OCI-LY7 (cell line): ENCODE measurements around the gene TMPRSS4. TPM values are rescaled to one million over a fixed set of nuclear protein-coding genes. Genes with fewer than 3 reads are reported as not detected.

Experiments
- BruUV-seq: library from RNA; stranded (reverse); fragments of 400-500 nt; replicated peaks from 2 replicates; lab custom pipeline; 2021; lab: Mats Ljungman, UMichigan
- CTCF ChIA-PET: fragments of 300-600 bp; sonication (Branson Sonifier 250); formaldehyde crosslinking; loops from one replicate; lab custom pipeline; 2022; ENCODE audit warnings: antibody characterized with exemption; ENCODE audit not compliant: unreplicated experiment; lab: Charles Lee
- POLR2A ChIA-PET: fragments of 300-600 bp; sonication (Branson Sonifier 250); formaldehyde crosslinking; loops from one replicate; lab custom pipeline; 2022; ENCODE audit warnings: antibody characterized with exemption; lab: Charles Lee
- DNase-seq: peaks from one replicate; pipeline ENCODE4 v3.0.0-alpha.2; 2015; ENCODE audit warnings: low spot score
- H2AFZ ChIP-seq: fragments of 200-600 bp; sonication (generic), shearing (Covaris generic); 2 replicates; pipeline ENCODE4 v1.6.1; 2014; ENCODE audit warnings: mild to moderate bottlenecking, antibody characterized with exemption, low read length, moderate library complexity
- H3K27ac ChIP-seq: fragments of 200-600 bp; sonication (generic); 2 replicates; pipeline ENCODE4 v1.5.1; 2014; ENCODE audit warnings: mixed run types, low read depth, mild to moderate bottlenecking, moderate library complexity, low read length, inconsistent platforms; ENCODE audit not compliant: poor library complexity, severe bottlenecking
- H3K36me3 ChIP-seq: fragments of 200-600 bp; sonication (generic); 2 replicates; pipeline ENCODE4 v1.6.1; 2014; ENCODE audit warnings: mild to moderate bottlenecking, antibody characterized with exemption, low read length, moderate library complexity, mixed read lengths; ENCODE audit not compliant: insufficient read depth
- H3K4me1 ChIP-seq: fragments of 200-600 bp; sonication (generic); 2 replicates; pipeline ENCODE4 v1.5.1; 2014; ENCODE audit warnings: mild to moderate bottlenecking, low read length; ENCODE audit not compliant: insufficient read depth, poor library complexity, severe bottlenecking
- H3K4me2 ChIP-seq: fragments of 200-600 bp; sonication (generic); 2 replicates; pipeline ENCODE4 v1.6.1; 2014; ENCODE audit warnings: mild to moderate bottlenecking, low read length
- H3K4me3 ChIP-seq: fragments of 200-600 bp; sonication (generic); 2 replicates; pipeline ENCODE4 v1.5.1; 2014; ENCODE audit warnings: mild to moderate bottlenecking, low read depth, low read length; ENCODE audit not compliant: poor library complexity, severe bottlenecking
- H3K79me2 ChIP-seq: fragments of 200-600 bp; sonication (generic); 2 replicates; pipeline ENCODE4 v1.6.1; 2016; ENCODE audit warnings: low read depth, mild to moderate bottlenecking, low read length, moderate library complexity, mixed read lengths; ENCODE audit not compliant: insufficient read depth
- H3K9me2 ChIP-seq: fragments of 200-600 bp; sonication (generic); 2 replicates; pipeline ENCODE4 v1.6.1; 2016; ENCODE audit warnings: mild to moderate bottlenecking, low read length, mixed read lengths; ENCODE audit not compliant: insufficient read depth
- H3K9me3 ChIP-seq: fragments of 200-600 bp; sonication (generic); 2 replicates; pipeline ENCODE4 v1.6.1; 2014; ENCODE audit warnings: mild to moderate bottlenecking, mixed run types, low read length, mixed read lengths
- H4K20me1 ChIP-seq: fragments of 200-600 bp; sonication (generic); 2 replicates; pipeline ENCODE4 v1.6.1; 2014; ENCODE audit warnings: mild to moderate bottlenecking, antibody characterized with exemption, low read length, moderate library complexity, mixed read lengths; ENCODE audit not compliant: insufficient read depth
- CTCF ChIP-seq: fragments of 200-600 bp; sonication (generic); conservative IDR thresholded peaks from 2 replicates; pipeline ENCODE4 v1.5.1; 2014; ENCODE audit warnings: mild to moderate bottlenecking, antibody characterized with exemption, low read length, moderate library complexity, mixed read lengths
- EZH2phosphoT487 ChIP-seq: fragments of 200-600 bp; sonication (generic); IDR thresholded peaks from 2 replicates; pipeline ENCODE4 v1.6.1; 2018; ENCODE audit warnings: low read depth, borderline replicate concordance, mild to moderate bottlenecking, mixed run types, antibody characterized with exemption, low read length, moderate library complexity, mixed read lengths
- intact Hi-C: fragments of 100-400 bp; cut with micrococcal nuclease; formaldehyde crosslinking; loops from one replicate; pipeline ENCODE4 v1.10.0; 2022; ENCODE audit not compliant: unreplicated experiment
- total RNA-seq, 2 experiments: library from RNA; depleted of rRNA in 1 of 2; stranded (reverse); fragments of >200 nt in 1 of 2; shearing (Covaris generic) in 1 of 2; gene quantifications; 2 replicates each; pipeline ENCODE4 v1.2.3, GENCODE V29; 2014 to 2022

Gene TMPRSS4
- total RNA-seq, 2 experiments from 2014 or later: 0.03 TPM; not detected in 1

- CTCF ChIA-PET: no interaction called here
- H3K27ac ChIP-seq: no peak overlapping the region
Observed at GRCh38 chr11:118112711-118113430, 36.0 kb downstream of the TMPRSS4 start.

GRCh38 chr11:118114266-118114665, 37.4 kb downstream of the TMPRSS4 start:
- CTCF ChIA-PET: no interaction called here

More at GRCh38 chr11:118112711-118113430, 36.0 kb downstream of the TMPRSS4 start:
- Histone ChIP-seq H3K9me2 (no peaks in the 10 kb centered on the region), H2AFZ (no peak overlapping the region), H3K4me3 (no peak overlapping the region), H3K79me2 (no peaks in the 10 kb centered on the region), H3K36me3 (no peaks in the 10 kb centered on the region), H3K9me3 (no peaks in the 10 kb centered on the region), H3K4me1 (no peaks in the 10 kb centered on the region), H4K20me1 (no peaks in the 10 kb centered on the region), H3K4me2 (no peak overlapping the region)
- no peak for DNase-seq
- no peak for TF ChIP-seq EZH2phosphoT487
- no peak for TF ChIP-seq CTCF
- intact Hi-C loops: no loop called here
- BruUV-seq: no TSS peak
- POLR2A ChIA-PET: interaction anchor here (0.6 kb wide), 3 partner anchors 11 to 480 kb away, joined by 3 to 6 read pairs (median 3); no protein-coding TSS in a partner anchor

More at GRCh38 chr11:118114266-118114665, 37.4 kb downstream of the TMPRSS4 start:
- BruUV-seq: no TSS peak
- Histone ChIP-seq H3K9me3 (no peaks in the 10 kb centered on the region), H3K9me2 (no peaks in the 10 kb centered on the region), H3K4me2 (no peak overlapping the region), H3K4me1 (no peaks in the 10 kb centered on the region), H3K79me2 (no peaks in the 10 kb centered on the region), H3K36me3 (no peaks in the 10 kb centered on the region), H3K4me3 (no peak overlapping the region), H2AFZ (no peak overlapping the region), H3K27ac (no peak overlapping the region), H4K20me1 (no peaks in the 10 kb centered on the region)
- no peak for DNase-seq
- POLR2A ChIA-PET: no interaction called here
- intact Hi-C loops: no loop called here
- TF ChIP-seq CTCF (no peak), EZH2phosphoT487 (no peak)
